GM18526 (cell line): ENCODE measurements around the gene CYBC1.

Source experiments
- POLR2A ChIP-seq: IDR thresholded peaks from 3 replicates; pipeline ENCODE4 v1.6.1; 2011; ENCODE audit not compliant: insufficient read length; ENCODE audit errors: extremely low read depth

Gene CYBC1

DNA sequence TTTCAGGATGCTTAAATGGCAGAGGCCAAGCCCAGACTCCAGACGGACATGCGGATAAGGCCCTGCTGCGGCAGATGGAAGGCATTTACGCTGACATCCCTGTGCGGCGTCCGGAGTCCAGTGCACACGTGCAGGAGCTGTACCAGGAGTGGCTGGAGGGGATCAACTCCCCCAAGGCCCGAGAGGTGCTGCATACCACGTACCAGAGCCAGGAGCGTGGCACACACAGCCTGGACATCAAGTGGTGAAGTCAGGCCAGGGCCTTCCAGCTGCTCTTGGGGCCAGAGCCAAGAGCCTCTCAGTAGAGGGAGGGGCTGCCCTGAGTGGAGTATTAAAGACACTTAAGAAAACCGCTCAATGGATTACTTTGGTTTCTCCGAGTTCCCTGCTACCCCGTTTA, 37.4 kb upstream of the CYBC1 start:
- TF ChIP-seq POLR2A, result no peak

GRCh38 chr17:82486231-82487094, 35.9 kb upstream of the CYBC1 start:
- no peak for TF ChIP-seq POLR2A

DNA sequence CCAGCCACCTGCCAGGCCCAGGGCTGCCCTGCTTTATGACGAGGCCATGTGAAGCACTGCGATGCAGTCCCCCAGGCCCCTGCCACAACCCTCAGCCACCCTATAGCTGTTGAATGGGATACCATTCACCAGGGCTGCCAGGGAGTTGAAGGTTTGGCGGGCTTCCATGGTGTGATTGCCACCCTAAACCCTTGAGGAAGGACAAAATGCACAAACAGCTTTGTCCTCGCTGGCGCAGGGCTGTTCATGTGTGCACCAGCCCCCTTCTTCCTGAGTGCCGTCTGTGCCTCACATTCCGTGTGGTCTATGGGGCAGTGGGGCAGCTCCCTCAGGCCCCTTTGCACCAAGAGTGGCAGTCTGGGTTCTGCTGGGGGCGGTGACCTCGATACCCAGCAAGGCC, 33.3 kb upstream of the CYBC1 start:
- TF ChIP-seq POLR2A, result no peak

- no peak for TF ChIP-seq POLR2A
Measured at GRCh38 chr17:82483204-82483660, 32.7 kb upstream of the CYBC1 start.

- TF ChIP-seq POLR2A, result no peak
Measured at GRCh38 chr17:82480318-82480717, 29.8 kb upstream of the CYBC1 start.

- no peak for TF ChIP-seq POLR2A
Measured at GRCh38 chr17:82479602-82480001, 29.1 kb upstream of the CYBC1 start.

GRCh38 chr17:82477934-82478333, 27.4 kb upstream of the CYBC1 start:
- no peak for TF ChIP-seq POLR2A

DNA sequence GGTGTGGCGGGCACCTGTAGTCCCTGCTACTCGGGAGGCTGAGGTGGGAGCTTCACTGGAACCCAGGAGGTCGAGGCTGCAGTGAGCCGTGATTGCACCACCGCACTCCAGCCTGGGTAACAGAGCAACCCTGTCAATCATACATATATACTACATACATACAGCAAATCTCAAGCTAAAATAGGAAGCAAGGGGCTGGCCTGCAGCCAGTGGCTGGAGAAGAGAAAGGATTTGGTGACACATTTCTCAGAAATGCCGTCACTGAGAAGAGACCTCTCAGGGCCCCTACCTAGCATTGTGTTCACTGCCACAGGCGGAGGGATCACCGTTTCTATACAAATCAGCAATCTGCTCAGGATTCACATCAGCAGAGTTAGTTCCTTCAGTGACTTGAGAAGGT, 24.9 kb upstream of the CYBC1 start:
- no peak for TF ChIP-seq POLR2A

GRCh38 chr17:82474223-82475010, 23.9 kb upstream of the CYBC1 start:
- TF ChIP-seq POLR2A, result no peak

GRCh38 chr17:82470065-82470464, 19.5 kb upstream of the CYBC1 start:
- no peak for TF ChIP-seq POLR2A

GRCh38 chr17:82468692-82469091, 18.1 kb upstream of the CYBC1 start:
- TF ChIP-seq POLR2A, result no peak

GRCh38 chr17:82465023-82465603, 14.6 kb upstream of the CYBC1 start:
- no peak for TF ChIP-seq POLR2A

- no peak for TF ChIP-seq POLR2A
Measured at GRCh38 chr17:82464567-82464929, 14.0 kb upstream of the CYBC1 start.

- TF ChIP-seq POLR2A, result no peak
Measured at GRCh38 chr17:82463925-82464566, 13.5 kb upstream of the CYBC1 start.

- no peak for TF ChIP-seq POLR2A
Measured at GRCh38 chr17:82463391-82463790, 12.8 kb upstream of the CYBC1 start.
